ENCODE data around the gene TMEM184B. TPM values are rescaled to one million over a fixed set of nuclear protein-coding genes. Genes with fewer than 3 reads are reported as not detected.

The TMEM184B gene
- total and polyA plus RNA-seq, 2 of the 8 experiments (the other 6 are each of a cell fraction or from before 2014, with no cell fraction given) = 41.6 to 81.0 TPM

DNA sequence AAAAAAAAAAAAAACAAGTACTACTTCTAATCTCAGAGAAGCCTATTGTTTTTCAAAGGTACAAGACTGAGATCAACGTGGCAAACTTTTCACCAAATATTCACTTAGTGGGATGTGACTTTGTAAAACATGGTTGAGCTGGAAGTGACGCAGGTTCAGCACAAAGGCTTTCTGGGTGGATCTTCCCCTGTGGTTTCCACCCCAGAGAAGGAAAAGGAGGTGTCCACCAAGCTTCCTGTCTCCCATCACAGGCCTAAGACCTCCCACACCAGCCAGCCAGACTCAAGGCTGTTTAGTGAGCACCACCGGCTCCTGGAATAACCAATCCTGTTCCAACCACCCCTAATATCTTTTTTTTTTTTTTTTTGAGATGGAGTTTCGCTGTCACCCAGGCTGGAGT, 5.7 kb downstream of the TMEM184B start:
- Histone ChIP-seq H2AK5ac (ENCODE audit: low read depth, low read length) (no peak overlapping the region), H2AFZ (ENCODE audit: low read length) (no peak overlapping the region), H2BK20ac (ENCODE audit: low read length) (no peak overlapping the region), H3K4me3 (ENCODE audit: extremely low read depth in 1 of 4, insufficient read depth in 2 of 4, low read depth in 3 of 4, low read length in 4 of 4) (no peak overlapping the region), H2BK120ac (replicated peaks; ENCODE audit: low read depth, low read length) (no peak overlapping the region), H3K4me2 (ENCODE audit: insufficient read depth in 1 of 2, low read depth in 2 of 2, low read length in 2 of 2) (no peak overlapping the region), H3K27me3 (replicated peaks in 1 of 4; ENCODE audit: control insufficient read depth in 3 of 4, extremely low read depth in 1 of 4, insufficient read depth in 3 of 4, low read length in 3 of 4) (no peaks in the 10 kb centered on the region; a peak in 1 of 7 replicates), H3K14ac (ENCODE audit: insufficient read length) (no peak overlapping the region), H4K91ac (replicated peaks; ENCODE audit: insufficient read length, low read length) (no peak overlapping the region), H3K36me3 (ENCODE audit: control insufficient read depth in 2 of 4, insufficient read depth in 4 of 4, low read length in 3 of 4) (0 out of 8 replicates have a peak, but pooled peaks cover 0 to 3% (median 0%) of the 10 kb centered on the region in 4 experiments), H3K23ac (ENCODE audit: insufficient read length) (no peak overlapping the region), H3K4ac (replicated peaks; ENCODE audit: insufficient read length, low read depth, low read length) (no peak overlapping the region), H2BK15ac (ENCODE audit: low read length) (no peak overlapping the region), H3K18ac (ENCODE audit: extremely low read depth, low read length) (no peak overlapping the region), H3K79me2 (ENCODE audit: control insufficient read depth in 1 of 2, insufficient read depth in 2 of 2, low read length in 2 of 2) (peaks cover 25 to 89% of the 10 kb centered on the region in 2 experiments), H4K20me1 (replicated peaks in 1 of 2; ENCODE audit: control insufficient read depth in 1 of 2, insufficient read depth in 2 of 2, low read length in 2 of 2) (peaks cover 34 to 40% of the 10 kb centered on the region in 2 experiments), H3K79me1 (ENCODE audit: low read depth, low read length) (peaks cover 42% of the 10 kb centered on the region), H4K5ac (ENCODE audit: insufficient read length, low read depth, low read length) (no peak overlapping the region), H3K23me2 (ENCODE audit: low read depth, low read length) (peaks cover 4% of the 10 kb centered on the region), H3K56ac (replicated peaks; ENCODE audit: insufficient read length, low read depth, low read length) (no peak overlapping the region), H2BK12ac (ENCODE audit: low read depth, low read length) (no peak overlapping the region), H3K9ac (replicated peaks in 1 of 4; ENCODE audit: extremely low read depth in 1 of 4, low read depth in 3 of 4, low read length in 3 of 4) (no peak overlapping the region), H3K4me1 (replicated peaks in 1 of 4; ENCODE audit: control insufficient read depth in 3 of 4, insufficient read depth in 4 of 4, low read length in 3 of 4) (peaks cover 12 to 24% (median 17%) of the 10 kb centered on the region in 4 experiments), H3K27ac (ENCODE audit: low read depth, low read length) (no peak overlapping the region), H3K9me3 (ENCODE audit: insufficient read depth in 2 of 2, low read depth in 1 of 2, low read length in 1 of 2) (no peaks in the 10 kb centered on the region), H4K8ac (ENCODE audit: extremely low read depth, insufficient read depth, low read length) (no peak overlapping the region), H2BK5ac (ENCODE audit: low read depth, low read length) (no peak overlapping the region)
- DNase-seq (ENCODE audit: low read depth in 1 of 2, low spot score in 2 of 2) (no peak), FAIRE-seq (no peak)
- ChIA-PET CTCF (ENCODE audit: partially characterized antibody) (interaction anchor here (0.6 to 1.7 kb wide), 7 partner anchors 9 to 191 kb away, joined by 3 to 4 read pairs (median 3); no protein-coding TSS in a partner anchor), POLR2A (ENCODE audit: partially characterized antibody) (interaction anchor here (0.7 to 2.1 kb wide), 6 partner anchors 10 to 84 kb away, joined by 3 to 11 read pairs (median 4); no protein-coding TSS in a partner anchor)
- WGBS, 2 experiments (ENCODE audit: extremely low coverage in 1 of 2, insufficient coverage in 1 of 2, insufficient read length in 1 of 2, insufficient replicate concordance in 2 of 2, low coverage in 1 of 2, low lambda C conversion rate in 2 of 2, missing lambda C conversion rate in 1 of 2) = 86% methylated on average over 3 of the region's 4 CpGs; no CpG with 5 or more reads in 1 of the 2 experiments
- TF ChIP-seq CHD1 (IDR thresholded peaks at IDR 0.05; ENCODE audit: low read depth, low read length) = no peak
- TF ChIP-seq TCF12 (IDR thresholded peaks at IDR 0.05; ENCODE audit: low read depth, low read length) = no peak
- TF ChIP-seq SP4 (IDR thresholded peaks at IDR 0.05; ENCODE audit: low read length) = no peak
- no peak for TF ChIP-seq RNF2 (IDR thresholded peaks at IDR 0.05; ENCODE audit: borderline replicate concordance, low read depth, low read length, missing control alignments, poor library complexity, severe bottlenecking)
- TF ChIP-seq, protein P1, sequence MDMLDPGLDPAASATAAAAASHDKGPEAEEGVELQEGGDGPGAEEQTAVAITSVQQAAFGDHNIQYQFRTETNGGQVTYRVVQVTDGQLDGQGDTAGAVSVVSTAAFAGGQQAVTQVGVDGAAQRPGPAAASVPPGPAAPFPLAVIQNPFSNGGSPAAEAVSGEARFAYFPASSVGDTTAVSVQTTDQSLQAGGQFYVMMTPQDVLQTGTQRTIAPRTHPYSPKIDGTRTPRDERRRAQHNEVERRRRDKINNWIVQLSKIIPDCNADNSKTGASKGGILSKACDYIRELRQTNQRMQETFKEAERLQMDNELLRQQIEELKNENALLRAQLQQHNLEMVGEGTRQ (IDR thresholded peaks at IDR 0.05; ENCODE audit: low read length) = no peak
- TF ChIP-seq, protein P2, sequence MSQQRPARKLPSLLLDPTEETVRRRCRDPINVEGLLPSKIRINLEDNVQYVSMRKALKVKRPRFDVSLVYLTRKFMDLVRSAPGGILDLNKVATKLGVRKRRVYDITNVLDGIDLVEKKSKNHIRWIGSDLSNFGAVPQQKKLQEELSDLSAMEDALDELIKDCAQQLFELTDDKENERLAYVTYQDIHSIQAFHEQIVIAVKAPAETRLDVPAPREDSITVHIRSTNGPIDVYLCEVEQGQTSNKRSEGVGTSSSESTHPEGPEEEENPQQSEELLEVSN (IDR thresholded peaks at IDR 0.05) = no peak
- no peak for TF ChIP-seq KDM5A (IDR thresholded peaks at IDR 0.05; ENCODE audit: low read length)
- no peak for TF ChIP-seq BCL11A (IDR thresholded peaks at IDR 0.05; ENCODE audit: low read depth in 2 of 2, low read length in 2 of 2)
- TF ChIP-seq SP2 (IDR thresholded peaks at IDR 0.05; ENCODE audit: low read length) = no peak
- TF ChIP-seq SUZ12 (IDR thresholded peaks at IDR 0.05; ENCODE audit: low read length) = no peak
- TF ChIP-seq EP300 (IDR thresholded peaks at IDR 0.05; ENCODE audit: borderline replicate concordance in 1 of 2, low read depth in 2 of 2, low read length in 2 of 2) = no peak
- TF ChIP-seq YY1 (IDR thresholded peaks at IDR 0.05; ENCODE audit: low read depth, low read length) = no peak
